Heart left ventricle (tissue), 13 donors: Measurements from ENCODE around the gene FLACC1.

ENCODE experiments used
- CTCF ChIP-seq, 12 donors: fragments of 200-600 bp; sonication (generic) in 4 of 12; IDR thresholded peaks; one replicate each; pipeline versions ENCODE4 v1.5.0 to v1.8.0; 2018 to 2022; ENCODE audit warnings: antibody characterized with exemption in 12 of 12, mild to moderate bottlenecking in 5 of 12
- POLR2A ChIP-seq, 2 donors: fragments of 450-650 bp; IDR thresholded peaks; one replicate each; pipeline ENCODE4 v1.6.1; 2017; ENCODE audit warnings: antibody characterized with exemption in 2 of 2, mild to moderate bottlenecking in 2 of 2, moderate library complexity in 2 of 2
- donor health status: ischemic (EF 13 %, LVEDD 7.1; RV severe dilation, severe dysfunction).
- donor health status: DM: no; HTN: yes; CAD: no.
- donor health status: DM: no; HTN: no; CAD: no.
- donor health status: ischemic (EF 25% LVEDD 6.9; RV normal size, moderate dysfunction).
- donor health status: ischemic (EF 25% LVEDD 5.7; RV mildly dilated, moderate dysfunction).
- donor health status: ischemic (EF 35%, LVEDD 5.7; RV mildly dilated, moderate dysfunction).
- donor health status: nonischemic (EF 11% LVEDD 7.7; RV severe dilation, severe dysfunction).
- donor health status: DM: yes; HTN: yes; CAD: no.
- donor health status: PGD.
- donor health status: ischemic (EF 29% LVEDD 5.4; RV normal size, mild dysfunction).
- donor health status: nonischemic (EF 23%, LVEDD 6.1; RV moderate dilation, normal function).

DNA sequence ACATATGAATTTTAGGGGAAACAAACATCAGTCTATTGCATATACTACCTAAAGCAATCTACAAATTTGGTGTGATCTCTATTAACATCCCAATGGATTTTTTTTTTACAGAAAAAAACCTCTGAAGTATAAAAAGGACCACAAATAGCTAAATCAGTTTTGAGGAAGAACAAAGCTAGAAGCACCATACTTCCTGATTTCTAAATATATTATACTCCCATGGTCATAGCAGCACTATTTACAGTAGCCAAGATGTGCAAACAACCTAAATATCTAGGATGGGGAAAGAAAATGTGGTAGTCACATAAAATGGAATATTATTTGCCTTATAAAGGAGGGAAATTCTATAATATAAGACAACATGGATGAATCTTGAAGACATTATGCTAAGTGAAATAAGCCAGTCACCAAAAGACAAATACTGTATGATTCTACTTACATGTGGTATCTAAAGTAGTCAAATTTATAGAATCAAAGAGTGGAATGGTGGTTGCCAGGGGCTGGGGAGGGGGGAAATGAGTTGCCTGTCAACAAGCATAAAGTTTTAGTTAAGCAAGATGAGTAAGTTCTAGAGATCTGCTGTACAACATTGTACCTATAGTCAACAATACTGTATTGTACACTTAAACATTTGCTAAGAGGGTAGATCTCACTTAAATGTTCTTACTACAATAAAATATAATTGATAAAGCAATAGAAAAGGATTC is 114.4 kb downstream of the FLACC1 start:
- TF ChIP-seq POLR2A (IDR thresholded peaks at IDR 0.05), result no peak
- TF ChIP-seq CTCF (IDR thresholded peaks at IDR 0.05), result no peak
